Activated T-cell treated with anti-CD3 and anti-CD28 coated beads, Interleukin-2, amount 50 U/mL, for 48 hours (primary cell): ENCODE results near the gene CAMTA1.

Experiments
- DNase-seq, 2 experiments: peaks; one replicate each; pipeline ENCODE4 v3.0.0-alpha.2; 2020

The CAMTA1 gene

GRCh38 chr1:7427605-7428300 is 642.5 kb downstream of the CAMTA1 start:
- DNase-seq = no peak

GRCh38 chr1:7429290-7429689 is 644.0 kb downstream of the CAMTA1 start:
- no peak for DNase-seq

GRCh38 chr1:7430047-7430608 is 644.9 kb downstream of the CAMTA1 start:
- DNase-seq = no peak

- no peak for DNase-seq
These were observed 645.4 kb downstream of the CAMTA1 start for GRCh38 chr1:7430691-7431090.

- no peak for DNase-seq
These were observed 647.0 kb downstream of the CAMTA1 start for GRCh38 chr1:7432102-7432899.

GRCh38 chr1:7432900-7433380 is 647.7 kb downstream of the CAMTA1 start:
- no peak for DNase-seq

GRCh38 chr1:7434566-7434965 is 649.3 kb downstream of the CAMTA1 start:
- no peak for DNase-seq

GRCh38 chr1:7435276-7436055 is 650.2 kb downstream of the CAMTA1 start:
- DNase-seq = no peak

GRCh38 chr1:7436056-7437005 is 651.1 kb downstream of the CAMTA1 start:
- DNase-seq = no peak

- no peak for DNase-seq
These were observed 651.8 kb downstream of the CAMTA1 start for GRCh38 chr1:7437036-7437435.

GRCh38 chr1:7437608-7438395 is 652.5 kb downstream of the CAMTA1 start:
- no peak for DNase-seq

GRCh38 chr1:7438396-7438785 is 653.1 kb downstream of the CAMTA1 start:
- DNase-seq = no peak

- no peak for DNase-seq
These were observed 653.8 kb downstream of the CAMTA1 start for GRCh38 chr1:7438921-7439655.

- no peak for DNase-seq
These were observed 654.9 kb downstream of the CAMTA1 start for GRCh38 chr1:7440154-7440553.

- DNase-seq = no peak
These were observed 656.0 kb downstream of the CAMTA1 start for GRCh38 chr1:7441143-7441841.

- no peak for DNase-seq
These were observed 656.8 kb downstream of the CAMTA1 start for GRCh38 chr1:7442036-7442435.

- no peak for DNase-seq
These were observed 657.7 kb downstream of the CAMTA1 start for GRCh38 chr1:7442918-7443317.

GRCh38 chr1:7444363-7444762 is 659.1 kb downstream of the CAMTA1 start:
- no peak for DNase-seq

GRCh38 chr1:7447093-7447492 is 661.8 kb downstream of the CAMTA1 start:
- DNase-seq = no peak

- no peak for DNase-seq
These were observed 662.5 kb downstream of the CAMTA1 start for GRCh38 chr1:7447736-7448135.
